ENCODE results near the gene CYTH4.

Gene CYTH4

DNA sequence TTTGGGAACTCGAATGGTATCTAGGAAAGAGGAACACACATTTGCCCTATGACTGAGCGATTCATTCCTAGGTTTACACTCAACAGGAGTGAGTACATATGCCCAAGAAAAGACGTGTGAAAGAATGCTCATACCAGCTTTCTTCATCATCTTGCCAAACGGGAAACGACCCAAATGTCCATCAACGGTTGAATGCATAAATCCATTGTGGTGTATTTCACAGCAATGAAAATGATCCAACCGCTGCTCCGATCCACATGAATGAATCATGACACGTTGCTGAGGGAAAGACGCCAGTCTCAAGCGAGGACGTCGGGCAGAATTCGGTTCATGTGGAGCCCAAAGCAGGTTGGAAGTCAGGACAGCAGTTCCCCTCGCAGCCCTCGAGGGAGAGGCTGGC, 71.5 kb downstream of the CYTH4 start:
- DNase-seq: no peak

DNA sequence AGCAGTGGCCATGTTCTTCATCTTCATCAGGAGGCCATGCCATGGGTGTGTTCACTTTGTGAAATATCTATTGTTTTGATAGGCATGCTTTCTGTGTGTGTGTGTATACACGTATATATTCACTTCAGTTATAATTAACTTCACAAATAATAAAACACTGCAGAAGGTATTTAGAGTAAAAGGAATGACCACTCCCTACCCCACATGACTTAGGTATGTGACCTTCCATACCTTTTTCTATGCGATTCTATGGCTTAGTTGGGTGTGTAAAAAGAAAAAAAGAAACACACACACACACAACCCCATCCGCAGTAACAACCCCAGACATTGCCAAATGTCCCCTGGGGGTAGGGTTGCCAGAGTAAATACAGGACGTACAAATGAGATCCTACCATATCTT, 72.0 kb downstream of the CYTH4 start:
- no peak for DNase-seq

DNA sequence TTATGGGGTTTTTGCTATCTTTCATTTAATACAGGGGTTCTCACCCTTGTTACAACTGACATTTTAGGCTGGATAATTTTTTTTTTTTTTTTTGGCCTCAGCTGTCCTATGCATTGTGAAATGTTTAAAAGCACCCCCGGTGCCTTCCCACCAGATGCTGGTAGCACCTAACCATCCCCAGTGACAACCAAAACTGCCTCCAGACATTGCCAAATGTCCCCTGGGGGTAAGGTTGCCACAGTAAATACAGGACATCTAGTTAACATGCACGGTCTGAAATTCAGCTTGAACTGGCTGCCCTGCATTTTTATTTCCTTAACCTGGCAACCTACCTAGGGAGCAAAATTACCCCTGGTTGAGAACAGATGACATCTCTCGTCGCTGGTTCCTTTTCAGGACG, 72.4 kb downstream of the CYTH4 start:
- no peak for DNase-seq

DNA sequence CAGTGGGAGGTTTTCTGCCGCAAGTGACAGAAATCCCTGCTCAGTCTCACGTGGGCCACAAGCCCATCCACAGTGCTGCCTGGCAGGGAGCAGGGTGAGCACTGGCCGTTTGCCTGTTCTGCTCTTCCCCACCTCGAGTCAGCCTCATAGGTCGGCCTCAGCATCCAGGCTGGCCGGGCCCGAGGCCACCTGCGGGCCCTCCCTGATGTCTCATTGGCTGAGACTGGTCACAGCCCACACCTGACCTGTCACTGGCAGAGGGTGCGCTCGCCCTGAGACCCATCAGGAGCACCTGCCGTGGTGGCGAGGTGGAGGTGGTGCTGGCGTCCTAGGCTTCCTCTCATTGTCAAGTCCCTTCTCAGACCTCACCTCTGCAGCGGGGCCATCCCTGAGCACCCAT, 72.9 kb downstream of the CYTH4 start:
- no peak for DNase-seq

DNA sequence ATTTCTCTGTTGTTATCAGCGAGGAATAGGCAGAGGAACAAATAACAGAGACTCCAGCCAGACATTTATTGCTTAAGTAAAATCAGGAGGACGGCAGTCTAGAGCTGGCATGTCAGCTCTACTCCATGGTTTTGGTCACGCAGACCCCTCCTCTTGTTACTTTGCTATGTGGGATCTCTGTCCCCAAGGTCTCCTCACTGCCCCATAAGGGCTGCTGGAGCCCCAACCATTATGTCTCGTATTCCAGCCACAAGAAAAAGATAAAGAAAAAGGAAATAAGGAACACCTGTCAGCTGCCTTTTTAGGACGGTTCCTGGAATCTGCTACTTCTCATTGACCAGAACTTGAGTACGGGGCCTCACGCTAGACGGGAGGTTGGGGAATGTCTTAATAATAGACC, 74.6 kb downstream of the CYTH4 start:
- no peak for DNase-seq

DNA sequence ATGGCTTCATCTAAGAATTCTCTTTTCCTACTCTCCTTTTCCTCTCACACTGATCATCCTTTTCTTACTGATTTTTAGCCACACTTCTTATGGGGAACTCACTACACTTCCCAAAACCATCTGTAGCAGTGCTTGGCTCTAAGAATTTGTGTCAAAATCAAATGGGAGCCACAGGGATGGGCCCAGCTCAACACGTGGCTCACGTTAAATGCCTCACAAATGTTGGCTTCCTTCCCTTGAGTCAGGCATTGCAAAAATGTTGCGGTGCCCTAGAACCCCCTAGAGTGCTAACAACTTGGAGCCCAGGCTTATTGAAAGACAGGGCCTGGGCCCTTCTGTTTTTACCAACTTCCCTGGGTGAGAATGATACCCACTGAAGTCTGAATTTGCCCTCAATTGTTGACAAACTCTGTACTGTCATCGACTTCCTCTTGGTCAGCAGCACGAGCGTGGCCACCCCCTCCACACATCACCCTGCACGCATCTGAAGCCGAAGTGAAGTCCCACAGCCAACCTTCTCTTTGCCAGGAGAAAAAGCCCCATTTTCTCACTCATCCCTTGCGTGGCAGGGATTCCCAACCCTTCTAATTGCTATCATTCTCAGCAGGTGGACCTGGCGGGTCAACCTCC, 75.3 kb downstream of the CYTH4 start:
- no peak for DNase-seq

DNA sequence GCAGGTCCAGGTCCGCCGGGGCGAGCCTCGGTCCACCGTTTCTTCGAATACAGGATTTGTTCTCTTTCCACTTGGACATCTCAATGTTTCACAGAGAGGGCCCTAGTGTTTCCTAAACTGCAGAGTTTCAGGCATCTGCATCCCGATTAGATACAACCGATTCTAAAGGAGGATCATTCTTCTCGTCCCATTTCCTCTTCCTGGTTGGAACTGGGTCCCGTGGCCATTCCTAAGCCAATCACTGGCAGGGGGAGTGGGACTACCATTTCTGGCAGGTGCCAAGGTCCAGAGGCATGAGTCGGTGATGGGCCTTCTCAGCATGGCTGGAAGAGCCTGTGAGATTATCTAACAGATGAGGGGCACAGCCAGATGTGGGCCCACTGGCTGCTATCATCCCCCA, 76.1 kb downstream of the CYTH4 start:
- DNase-seq: no peak

DNA sequence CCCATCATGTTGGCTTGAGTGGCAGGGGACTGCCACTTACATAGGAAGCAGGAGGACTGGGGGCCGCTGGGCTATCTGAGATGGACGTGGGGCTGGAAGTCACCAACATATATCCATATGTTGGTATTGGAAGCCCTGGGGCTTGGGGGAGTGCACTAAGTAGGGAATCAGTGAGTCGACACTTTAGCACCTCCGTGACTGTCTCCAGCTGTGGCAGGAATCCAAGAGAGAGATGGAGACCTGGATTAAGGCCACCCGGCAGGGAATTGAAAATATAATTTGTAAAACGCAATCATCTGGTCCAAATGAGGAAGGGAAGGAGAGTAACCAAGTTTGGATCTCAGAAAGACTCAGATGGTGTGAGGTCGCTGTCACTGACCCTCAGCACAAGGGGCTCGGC, 76.6 kb downstream of the CYTH4 start:
- no peak for DNase-seq

DNA sequence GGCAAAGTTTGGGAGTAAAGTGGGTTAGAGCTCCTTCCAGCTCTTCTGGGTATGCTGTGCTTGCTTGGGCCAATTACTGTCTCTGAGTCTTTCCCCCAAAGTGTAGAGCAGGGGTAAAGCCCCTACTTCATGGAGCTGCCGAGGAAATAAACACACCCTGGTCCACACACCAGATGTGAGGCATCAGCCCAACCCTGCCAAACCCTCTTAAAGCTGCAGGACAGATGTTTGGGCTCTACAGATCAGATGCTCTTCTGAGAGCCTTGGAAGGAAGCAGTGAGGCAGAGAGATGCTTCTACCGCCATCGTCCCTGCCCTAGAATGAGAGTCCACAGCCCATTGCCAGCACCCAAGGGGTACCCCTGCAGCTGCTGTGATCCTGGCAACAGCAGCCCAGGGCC, 80.3 kb downstream of the CYTH4 start:
- no peak for DNase-seq

DNA sequence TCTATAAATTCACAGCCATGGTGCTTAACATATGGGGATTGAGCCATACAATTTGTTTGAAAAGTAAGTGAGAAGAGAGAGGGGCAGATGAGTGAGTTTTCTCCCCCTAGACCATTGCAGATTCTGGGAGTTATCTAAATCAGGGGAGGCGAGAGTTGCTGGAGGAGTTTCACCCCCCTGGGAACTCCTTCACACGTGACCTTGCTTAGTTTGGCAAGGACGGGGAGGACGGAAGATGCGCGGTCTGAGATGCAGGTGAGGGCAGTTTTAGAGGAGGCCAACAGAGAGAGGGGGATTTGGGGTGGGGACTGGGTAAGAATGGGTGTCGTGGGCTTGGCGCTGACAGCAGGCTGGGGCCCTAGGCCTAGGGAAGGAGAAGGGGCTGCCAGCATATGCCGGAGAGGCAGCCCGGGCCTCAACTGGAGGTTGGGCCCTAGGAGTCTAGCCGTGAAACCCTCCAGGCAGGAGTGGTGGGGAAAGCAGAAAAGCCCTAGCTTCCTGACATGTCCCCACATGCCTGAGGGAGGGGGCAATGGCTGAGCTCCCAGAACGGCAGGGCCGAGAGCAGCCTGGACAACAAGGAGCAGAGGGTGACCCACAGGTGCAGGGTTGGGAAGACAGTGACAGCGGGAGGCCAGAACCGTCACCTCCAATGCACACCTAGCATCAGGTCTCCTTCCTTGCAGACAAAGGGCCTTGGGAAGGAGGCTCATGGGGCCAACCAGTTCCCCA, 81.1 kb downstream of the CYTH4 start:
- no peak for DNase-seq
